Keratinocyte (primary cell): ENCODE results near the gene RHBDD1. TPM values are rescaled to one million over a fixed set of nuclear protein-coding genes. Genes with fewer than 3 reads are reported as not detected.

Experiments used
- DNase-seq: peaks from one replicate; pipeline ENCODE4 v3.0.0-alpha.2; 2011; ENCODE audit warnings: low read depth, missing footprints, low spot score
- FAIRE-seq: peaks from 2 replicates; lab custom pipeline; 2011; peaks lifted over from hg19 to GRCh38; lab: Jason Lieb, UNC
- H2AFZ ChIP-seq: 2 replicates; pipeline ENCODE4 v1.6.0; 2012; ENCODE audit warnings: low read length, control low read depth, inconsistent platforms; ENCODE audit not compliant: control insufficient read depth
- H3K27ac ChIP-seq: 2 replicates; pipeline ENCODE4 v1.5.1; 2011; ENCODE audit warnings: low read length; ENCODE audit not compliant: control insufficient read depth, insufficient read depth
- H3K27me3 ChIP-seq: 3 replicates; pipeline ENCODE4 v1.6.0; 2011; ENCODE audit warnings: low read length; ENCODE audit not compliant: control insufficient read depth, insufficient read depth; ENCODE audit errors: extremely low read depth
- H3K36me3 ChIP-seq, 2 experiments: 2 replicates in 1 of 2; 3 replicates in 1 of 2; pipeline ENCODE4 v1.5.1; 2011; ENCODE audit warnings: low read length in 2 of 2, mild to moderate bottlenecking in 1 of 2; ENCODE audit not compliant: control insufficient read depth in 2 of 2, insufficient read depth in 2 of 2; ENCODE audit errors: extremely low read depth in 1 of 2
- H3K4me1 ChIP-seq: 3 replicates; pipeline ENCODE4 v1.5.1; 2011; ENCODE audit warnings: low read length; ENCODE audit not compliant: control insufficient read depth, insufficient read depth; ENCODE audit errors: extremely low read depth
- H3K4me2 ChIP-seq: 3 replicates; pipeline ENCODE4 v1.6.0; 2011; ENCODE audit warnings: low read depth, low read length; ENCODE audit not compliant: control insufficient read depth, insufficient read depth; ENCODE audit errors: extremely low read depth
- H3K4me3 ChIP-seq, 3 experiments: fragments of 200-600 bp in 1 of 3; sonication (generic) in 1 of 3; 2 replicates in 2 of 3; 3 replicates in 1 of 3; pipeline ENCODE4 v1.5.1; 2011 to 2016; ENCODE audit warnings: low read length in 3 of 3, mild to moderate bottlenecking in 3 of 3, control low read depth in 2 of 3, inconsistent platforms in 1 of 3, low read depth in 1 of 3, mixed read lengths in 1 of 3, mixed run types in 1 of 3, moderate library complexity in 1 of 3; ENCODE audit not compliant: control insufficient read depth in 2 of 3, insufficient read depth in 2 of 3; ENCODE audit errors: extremely low read depth in 1 of 3
- H3K79me2 ChIP-seq: 2 replicates; pipeline ENCODE4 v1.6.0; 2012; ENCODE audit warnings: low read length; ENCODE audit not compliant: control insufficient read depth, insufficient read depth
- H3K9ac ChIP-seq: 3 replicates; pipeline ENCODE4 v1.6.0; 2011; ENCODE audit warnings: low read length; ENCODE audit not compliant: control insufficient read depth, insufficient read depth; ENCODE audit errors: extremely low read depth
- H3K9me1 ChIP-seq: 3 replicates; pipeline ENCODE4 v1.6.0; 2011; ENCODE audit warnings: low read length; ENCODE audit not compliant: control insufficient read depth, insufficient read depth; ENCODE audit errors: extremely low read depth
- H3K9me3 ChIP-seq: 2 replicates; pipeline ENCODE4 v1.5.1; 2012; ENCODE audit warnings: low read depth, low read length; ENCODE audit not compliant: control insufficient read depth
- H4K20me1 ChIP-seq: 3 replicates; pipeline ENCODE4 v1.6.0; 2011; ENCODE audit warnings: low read length; ENCODE audit not compliant: control insufficient read depth, insufficient read depth; ENCODE audit errors: extremely low read depth
- CTCF ChIP-seq, 3 experiments: IDR thresholded peaks in 1 of 3; conservative IDR thresholded peaks in 1 of 3; optimal IDR thresholded peaks in 1 of 3; 2 replicates in 2 of 3; 3 replicates in 1 of 3; pipeline versions ENCODE3 to v1.5.1; 2011; ENCODE audit warnings: low read length in 3 of 3, mild to moderate bottlenecking in 3 of 3, moderate library complexity in 2 of 3, control low read depth in 1 of 3, inconsistent platforms in 1 of 3; ENCODE audit not compliant: insufficient read depth in 2 of 3; ENCODE audit errors: extremely low read depth in 1 of 3
- EZH2 ChIP-seq: IDR thresholded peaks from one replicate; pipeline ENCODE4 v1.6.1; 2012; ENCODE audit warnings: inconsistent platforms, mild to moderate bottlenecking, low read length, moderate library complexity
- dilution Hi-C: fragments of 300-500 bp; cut with MboI; formaldehyde crosslinking; loops from one replicate; pipeline ENCODE4 v1.7.0; 2020; ENCODE audit warnings: low sequenced_read_pairs; ENCODE audit not compliant: extremely low pct_ligation_motif_present
- polyA plus RNA-seq, 5 experiments: library from polyadenylated mRNA; depleted of rRNA in 3 of 5; stranded (reverse) in 3 of 5; stranded (forward) in 1 of 5; unstranded in 1 of 5; fragments of >200 nt; gene quantifications; 1 replicate in 1 of 5; 2 replicates in 3 of 5; 3 replicates in 1 of 5; pipeline versions ENCODE4 v1.2.1 to v1.2.3, GENCODE V29; 2011 to 2012; ENCODE audit warnings: missing spikeins in 2 of 5, low read depth in 1 of 5, low replicate concordance in 1 of 5

Gene RHBDD1
- polyA plus RNA-seq, 1 donor (not counting 4 experiments of a cell fraction or from before 2014, with no cell fraction given) = 27.8 TPM

- Histone ChIP-seq H3K27me3 (no peaks in the 10 kb centered on the region), H3K4me2 (no peak overlapping the region), H3K79me2 (no peaks in the 10 kb centered on the region), H2AFZ (no peak overlapping the region), H3K4me3 (no peak overlapping the region), H3K27ac (no peak overlapping the region), H4K20me1 (no peaks in the 10 kb centered on the region), H3K9ac (no peak overlapping the region), H3K9me1 (no peaks in the 10 kb centered on the region), H3K36me3 (peaks cover 0 to 3% of the 10 kb centered on the region in 2 experiments), H3K9me3 (no peaks in the 10 kb centered on the region), H3K4me1 (peaks cover 19% of the 10 kb centered on the region)
- DNase-seq = no peak
- TF ChIP-seq CTCF (optimal IDR thresholded peaks at IDR 0.05 in 1 of 3, IDR thresholded peaks at IDR 0.05 in 1 of 3, conservative IDR thresholded peaks at IDR 0.05 in 1 of 3; ENCODE audit: extremely low read depth in 1 of 3, insufficient read depth in 2 of 3, low read length in 3 of 3) (no peak), EZH2 (no peak)
- dilution Hi-C loops = no loop called here
- no peak for FAIRE-seq
These were observed 80.8 kb downstream of the RHBDD1 start for GRCh38 chr2:226916669-226917068.

- DNase-seq (no peak), FAIRE-seq (no peak)
These were observed 96.6 kb downstream of the RHBDD1 start for GRCh38 chr2:226932443-226932842.

More at GRCh38 chr2:226932443-226932842, 96.6 kb downstream of the RHBDD1 start:
- Histone ChIP-seq H3K27ac (no peak overlapping the region), H3K9ac (no peak overlapping the region), H3K9me3 (no peaks in the 10 kb centered on the region), H3K27me3 (no peaks in the 10 kb centered on the region), H3K9me1 (no peaks in the 10 kb centered on the region), H3K4me2 (no peak overlapping the region), H3K4me1 (no peaks in the 10 kb centered on the region), H3K79me2 (no peaks in the 10 kb centered on the region), H3K4me3 (no peak overlapping the region), H4K20me1 (no peaks in the 10 kb centered on the region), H2AFZ (no peak overlapping the region), H3K36me3 (no peaks in the 10 kb centered on the region)
- TF ChIP-seq CTCF (optimal IDR thresholded peaks at IDR 0.05 in 1 of 3, IDR thresholded peaks at IDR 0.05 in 1 of 3, conservative IDR thresholded peaks at IDR 0.05 in 1 of 3; ENCODE audit: extremely low read depth in 1 of 3, insufficient read depth in 2 of 3, low read length in 3 of 3) (no peak), EZH2 (no peak)
- dilution Hi-C loops = no loop called here
